OCI-LY7 (cell line): ENCODE measurements around the gene ARL4D. TPM values are rescaled to one million over a fixed set of nuclear protein-coding genes. Genes with fewer than 3 reads are reported as not detected.
"Not testable (repeated sequence)": the region's sequence is repeated elsewhere in the genome, so short reads cannot be mapped to it uniquely, and the experiment has no call there.

ENCODE experiments used
- BruUV-seq: library from RNA; stranded (reverse); fragments of 400-500 nt; replicated peaks from 2 replicates; lab custom pipeline; 2021; lab: Mats Ljungman, UMichigan
- CTCF ChIA-PET: fragments of 300-600 bp; sonication (Branson Sonifier 250); formaldehyde crosslinking; loops from one replicate; lab custom pipeline; 2022; ENCODE audit warnings: antibody characterized with exemption; ENCODE audit not compliant: unreplicated experiment; lab: Charles Lee
- POLR2A ChIA-PET: fragments of 300-600 bp; sonication (Branson Sonifier 250); formaldehyde crosslinking; loops from one replicate; lab custom pipeline; 2022; ENCODE audit warnings: antibody characterized with exemption; lab: Charles Lee
- DNase-seq: peaks from one replicate; pipeline ENCODE4 v3.0.0-alpha.2; 2015; ENCODE audit warnings: low spot score
- H2AFZ ChIP-seq: fragments of 200-600 bp; sonication (generic), shearing (Covaris generic); 2 replicates; pipeline ENCODE4 v1.6.1; 2014; ENCODE audit warnings: mild to moderate bottlenecking, antibody characterized with exemption, low read length, moderate library complexity
- H3K27ac ChIP-seq: fragments of 200-600 bp; sonication (generic); 2 replicates; pipeline ENCODE4 v1.5.1; 2014; ENCODE audit warnings: mixed run types, low read depth, mild to moderate bottlenecking, moderate library complexity, low read length, inconsistent platforms; ENCODE audit not compliant: poor library complexity, severe bottlenecking
- H3K36me3 ChIP-seq: fragments of 200-600 bp; sonication (generic); 2 replicates; pipeline ENCODE4 v1.6.1; 2014; ENCODE audit warnings: mild to moderate bottlenecking, antibody characterized with exemption, low read length, moderate library complexity, mixed read lengths; ENCODE audit not compliant: insufficient read depth
- H3K4me1 ChIP-seq: fragments of 200-600 bp; sonication (generic); 2 replicates; pipeline ENCODE4 v1.5.1; 2014; ENCODE audit warnings: mild to moderate bottlenecking, low read length; ENCODE audit not compliant: insufficient read depth, poor library complexity, severe bottlenecking
- H3K4me2 ChIP-seq: fragments of 200-600 bp; sonication (generic); 2 replicates; pipeline ENCODE4 v1.6.1; 2014; ENCODE audit warnings: mild to moderate bottlenecking, low read length
- H3K4me3 ChIP-seq: fragments of 200-600 bp; sonication (generic); 2 replicates; pipeline ENCODE4 v1.5.1; 2014; ENCODE audit warnings: mild to moderate bottlenecking, low read depth, low read length; ENCODE audit not compliant: poor library complexity, severe bottlenecking
- H3K79me2 ChIP-seq: fragments of 200-600 bp; sonication (generic); 2 replicates; pipeline ENCODE4 v1.6.1; 2016; ENCODE audit warnings: low read depth, mild to moderate bottlenecking, low read length, moderate library complexity, mixed read lengths; ENCODE audit not compliant: insufficient read depth
- H3K9me2 ChIP-seq: fragments of 200-600 bp; sonication (generic); 2 replicates; pipeline ENCODE4 v1.6.1; 2016; ENCODE audit warnings: mild to moderate bottlenecking, low read length, mixed read lengths; ENCODE audit not compliant: insufficient read depth
- H3K9me3 ChIP-seq: fragments of 200-600 bp; sonication (generic); 2 replicates; pipeline ENCODE4 v1.6.1; 2014; ENCODE audit warnings: mild to moderate bottlenecking, mixed run types, low read length, mixed read lengths
- H4K20me1 ChIP-seq: fragments of 200-600 bp; sonication (generic); 2 replicates; pipeline ENCODE4 v1.6.1; 2014; ENCODE audit warnings: mild to moderate bottlenecking, antibody characterized with exemption, low read length, moderate library complexity, mixed read lengths; ENCODE audit not compliant: insufficient read depth
- EZH2phosphoT487 ChIP-seq: fragments of 200-600 bp; sonication (generic); IDR thresholded peaks from 2 replicates; pipeline ENCODE4 v1.6.1; 2018; ENCODE audit warnings: low read depth, borderline replicate concordance, mild to moderate bottlenecking, mixed run types, antibody characterized with exemption, low read length, moderate library complexity, mixed read lengths
- intact Hi-C: fragments of 100-400 bp; cut with micrococcal nuclease; formaldehyde crosslinking; loops from one replicate; pipeline ENCODE4 v1.10.0; 2022; ENCODE audit not compliant: unreplicated experiment
- total RNA-seq, 2 experiments: library from RNA; depleted of rRNA in 1 of 2; stranded (reverse); fragments of >200 nt in 1 of 2; shearing (Covaris generic) in 1 of 2; gene quantifications; 2 replicates each; pipeline ENCODE4 v1.2.3, GENCODE V29; 2014 to 2022
- TF ChIP-seq, protein P1 (sequence below): fragments of 200-600 bp; sonication (generic); conservative IDR thresholded peaks from 2 replicates; pipeline ENCODE4 v1.5.1; 2014; ENCODE audit warnings: mild to moderate bottlenecking, antibody characterized with exemption, low read length, moderate library complexity, mixed read lengths

Gene ARL4D
- total RNA-seq, 2 experiments from 2014 or later: 0.72 to 1.4 TPM

DNA sequence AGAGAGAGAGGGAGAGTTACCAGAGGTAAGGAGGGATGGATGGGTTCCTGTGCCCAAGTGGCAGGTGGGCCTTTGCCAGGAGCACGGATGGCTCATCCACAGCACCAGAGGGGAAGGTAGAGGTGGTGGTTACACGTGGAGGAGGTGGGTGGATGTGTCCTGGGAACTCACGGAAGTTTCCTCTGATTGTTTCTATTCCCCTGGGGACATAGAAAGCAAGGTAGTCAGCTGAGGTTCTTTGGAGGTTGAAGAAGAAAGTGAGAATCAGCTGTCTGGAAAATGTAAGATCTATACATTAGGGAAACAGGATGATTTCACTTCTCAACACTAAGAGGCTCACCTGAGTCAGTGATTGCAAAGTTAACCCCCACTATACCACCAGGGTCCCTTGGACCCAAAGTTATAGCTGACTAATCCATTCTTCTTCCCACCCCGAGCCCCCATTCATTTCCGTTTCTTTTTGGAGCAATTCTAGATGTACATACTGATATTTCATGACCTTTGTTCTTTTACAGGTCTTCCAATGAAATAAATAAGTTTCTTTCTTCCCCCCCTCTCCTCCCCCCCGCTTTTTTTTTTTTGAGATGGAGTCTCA, 27.5 kb upstream of the ARL4D start:
- peaks cover 30% of the 10 kb centered on the region for H3K4me1 ChIP-seq
- ChIA-PET CTCF (no interaction called here), POLR2A (no interaction called here)
- H3K9me3 ChIP-seq: no peaks in the 10 kb centered on the region
- BruUV-seq: no TSS peak
- no peaks in the 10 kb centered on the region for H4K20me1 ChIP-seq
- H3K9me2 ChIP-seq: no peaks in the 10 kb centered on the region
- no peak overlapping the region for H2AFZ ChIP-seq
- TF ChIP-seq, protein P1, sequence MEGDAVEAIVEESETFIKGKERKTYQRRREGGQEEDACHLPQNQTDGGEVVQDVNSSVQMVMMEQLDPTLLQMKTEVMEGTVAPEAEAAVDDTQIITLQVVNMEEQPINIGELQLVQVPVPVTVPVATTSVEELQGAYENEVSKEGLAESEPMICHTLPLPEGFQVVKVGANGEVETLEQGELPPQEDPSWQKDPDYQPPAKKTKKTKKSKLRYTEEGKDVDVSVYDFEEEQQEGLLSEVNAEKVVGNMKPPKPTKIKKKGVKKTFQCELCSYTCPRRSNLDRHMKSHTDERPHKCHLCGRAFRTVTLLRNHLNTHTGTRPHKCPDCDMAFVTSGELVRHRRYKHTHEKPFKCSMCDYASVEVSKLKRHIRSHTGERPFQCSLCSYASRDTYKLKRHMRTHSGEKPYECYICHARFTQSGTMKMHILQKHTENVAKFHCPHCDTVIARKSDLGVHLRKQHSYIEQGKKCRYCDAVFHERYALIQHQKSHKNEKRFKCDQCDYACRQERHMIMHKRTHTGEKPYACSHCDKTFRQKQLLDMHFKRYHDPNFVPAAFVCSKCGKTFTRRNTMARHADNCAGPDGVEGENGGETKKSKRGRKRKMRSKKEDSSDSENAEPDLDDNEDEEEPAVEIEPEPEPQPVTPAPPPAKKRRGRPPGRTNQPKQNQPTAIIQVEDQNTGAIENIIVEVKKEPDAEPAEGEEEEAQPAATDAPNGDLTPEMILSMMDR: no peak
- no peak for TF ChIP-seq EZH2phosphoT487
- H3K4me2 ChIP-seq: no peak overlapping the region; the same call in 1 of the 2 replicates
- intact Hi-C loops: no loop called here
- H3K36me3 ChIP-seq: no peaks in the 10 kb centered on the region
- H3K79me2 ChIP-seq: no peaks in the 10 kb centered on the region
- no peak for DNase-seq
- no peak overlapping the region for H3K27ac ChIP-seq
- H3K4me3 ChIP-seq: no peak overlapping the region

DNA sequence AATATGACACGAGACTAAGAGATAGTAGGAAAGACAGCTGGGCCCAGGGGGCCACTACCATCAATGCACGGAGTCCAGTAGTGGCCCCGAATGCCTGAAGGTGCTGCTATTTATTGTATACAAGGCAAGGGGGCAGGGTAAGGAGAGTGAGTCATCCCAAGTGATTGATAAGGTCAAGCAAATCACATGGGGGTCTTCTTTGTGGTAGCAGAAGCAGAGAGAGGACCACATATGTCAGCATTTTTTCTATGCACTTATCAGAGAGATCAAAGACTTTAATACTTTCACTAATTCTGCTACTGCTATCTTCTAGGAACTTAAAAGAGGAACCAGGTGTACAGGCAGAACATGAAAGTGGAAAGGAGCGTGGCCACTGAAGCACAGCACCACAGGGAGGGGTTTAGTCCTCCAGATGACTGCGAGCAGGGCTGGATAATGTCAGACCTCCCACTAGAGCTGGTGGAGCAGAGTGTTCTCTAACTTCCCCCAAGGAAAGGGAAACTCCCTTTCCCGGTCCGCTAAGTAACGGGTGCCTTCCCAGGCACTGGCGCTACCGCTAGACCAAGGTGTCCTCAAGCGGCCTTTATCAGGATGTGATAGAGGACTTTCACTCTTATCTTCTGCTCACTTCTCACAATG, 26.4 kb upstream of the ARL4D start:
- TF ChIP-seq EZH2phosphoT487: no peak
- TF ChIP-seq, protein P1: no peak
- no TSS peak for BruUV-seq
- H3K9me3 ChIP-seq: no peaks in the 10 kb centered on the region
- ChIA-PET CTCF (no interaction called here), POLR2A (interaction anchor here (0.6 to 1.1 kb wide), 4 partner anchors 12 to 1071 kb away, joined by 3 to 4 read pairs (median 3); no protein-coding TSS in a partner anchor)
- intact Hi-C loops: loop anchor here (2.0 kb wide), 1 partner anchor 16 kb away; no protein-coding TSS in a partner anchor
- no peaks in the 10 kb centered on the region for H3K9me2 ChIP-seq
- no peaks in the 10 kb centered on the region for H4K20me1 ChIP-seq
- H3K27ac ChIP-seq: no peak overlapping the region
- H3K4me2 ChIP-seq: peak overlapping the region; percentile 63
- H3K4me3 ChIP-seq: peak overlapping the region; percentile 29
- peaks cover 21% of the 10 kb centered on the region for H3K4me1 ChIP-seq
- no peaks in the 10 kb centered on the region for H3K36me3 ChIP-seq
- no peak overlapping the region for H2AFZ ChIP-seq
- no peaks in the 10 kb centered on the region for H3K79me2 ChIP-seq
- peak; percentile 76 for DNase-seq

DNA sequence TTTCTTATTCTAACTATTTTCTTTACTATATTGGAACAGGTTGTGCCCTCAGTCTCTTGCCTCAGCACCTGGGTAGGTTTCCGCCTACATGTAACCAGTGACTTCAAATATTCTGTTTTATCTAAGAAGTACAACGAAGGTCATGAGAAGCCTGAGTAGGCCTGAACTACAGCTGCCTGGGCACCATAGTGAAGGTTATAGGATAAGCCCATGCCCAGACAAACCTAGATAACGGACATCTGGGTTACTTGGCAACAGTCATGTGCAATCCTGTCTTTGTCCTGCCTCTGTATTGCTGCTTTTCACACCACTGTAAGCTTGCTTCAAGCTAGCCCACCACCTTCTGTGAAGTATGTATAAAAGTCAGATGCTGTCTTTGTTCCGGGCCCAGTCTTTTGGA, 25.4 kb upstream of the ARL4D start:
- Histone ChIP-seq H3K79me2 (no peaks in the 10 kb centered on the region), H3K9me2 (no peaks in the 10 kb centered on the region), H3K9me3 (no peaks in the 10 kb centered on the region), H3K4me3 (no peak overlapping the region), H3K4me2 (no peak overlapping the region), H3K27ac (no peak overlapping the region), H3K36me3 (no peaks in the 10 kb centered on the region), H2AFZ (no peak overlapping the region), H4K20me1 (no peaks in the 10 kb centered on the region), H3K4me1 (peaks cover 14% of the 10 kb centered on the region)
- DNase-seq: no peak
- TF ChIP-seq, protein P1: no peak
- no peak for TF ChIP-seq EZH2phosphoT487
- ChIA-PET CTCF (no interaction called here), POLR2A (interaction anchor here (0.7 kb wide), 1 partner anchor 13 kb away, joined by 3 read pairs; no protein-coding TSS in a partner anchor)
- intact Hi-C loops: loop anchor here (2.0 kb wide), 1 partner anchor 15 kb away; no protein-coding TSS in a partner anchor
- BruUV-seq: no TSS peak

DNA sequence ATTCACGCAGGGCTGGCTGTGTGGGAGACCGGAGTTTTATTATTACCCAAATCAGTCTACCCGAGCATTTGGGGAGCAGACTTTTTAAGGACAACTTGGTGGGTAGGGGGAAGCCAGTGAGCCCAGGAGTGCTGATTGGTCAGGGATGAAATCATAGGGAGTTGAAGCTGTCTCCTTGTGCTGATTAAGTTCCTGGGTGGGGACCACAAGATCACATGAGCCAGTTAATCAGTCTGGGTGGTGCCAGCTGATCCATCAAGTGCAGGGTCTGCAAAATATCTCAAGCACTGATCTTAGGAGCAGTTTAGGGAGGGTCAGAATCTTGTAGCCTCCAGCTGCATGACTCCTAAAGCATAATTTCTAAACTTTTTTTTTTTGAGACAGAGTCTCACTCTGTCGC, 22.9 kb upstream of the ARL4D start:
- DNase-seq, CTCF ChIA-PET, H3K79me2 ChIP-seq, H3K4me1 ChIP-seq, POLR2A ChIA-PET, H4K20me1 ChIP-seq, H3K36me3 ChIP-seq, H3K9me2 ChIP-seq, H3K4me2 ChIP-seq, BruUV-seq, H2AFZ ChIP-seq, H3K4me3 ChIP-seq, H3K27ac ChIP-seq, intact Hi-C loops: not testable (repeated sequence)
- peaks cover 12% of the 10 kb centered on the region; the same call in 1 of the 2 replicates for H3K9me3 ChIP-seq
